GM21717 (cell line): ENCODE measurements around the gene USP10.
A peak's percentile ranks its signal among the peaks of the same experiment; 100 is the strongest.

Experiments
- ATAC-seq: cut with Tn5 transposase; IDR thresholded peaks from one replicate; pipeline ENCODE4 v1.9.1; 2021; ENCODE audit warnings: mild to moderate bottlenecking, moderate library complexity; ENCODE audit not compliant: unreplicated experiment

Gene USP10

GRCh38 chr16:84699147-84699711 lies 571 bp upstream of the USP10 start:
- ATAC-seq: peak; percentile 1

- ATAC-seq: peak; percentile 28
These were observed 873 bp downstream of the USP10 start for GRCh38 chr16:84700446-84701300.

- no peak for ATAC-seq
These were observed 3.9 kb downstream of the USP10 start for GRCh38 chr16:84703681-84704080.

- no peak for ATAC-seq
These were observed 4.5 kb downstream of the USP10 start for GRCh38 chr16:84704253-84704652.

GRCh38 chr16:84706856-84707255 lies 7.1 kb downstream of the USP10 start:
- no peak for ATAC-seq

GRCh38 chr16:84709609-84710008 lies 9.8 kb downstream of the USP10 start:
- no peak for ATAC-seq

- no peak for ATAC-seq
These were observed 10.9 kb downstream of the USP10 start for GRCh38 chr16:84710686-84711085.

GRCh38 chr16:84712138-84712671 lies 12.4 kb downstream of the USP10 start:
- ATAC-seq: no peak

- ATAC-seq: no peak
These were observed 13.3 kb downstream of the USP10 start for GRCh38 chr16:84712801-84713775.

GRCh38 chr16:84714028-84714427 lies 14.2 kb downstream of the USP10 start:
- no peak for ATAC-seq

GRCh38 chr16:84715424-84715823 lies 15.6 kb downstream of the USP10 start:
- ATAC-seq: no peak

- ATAC-seq: no peak
These were observed 16.1 kb downstream of the USP10 start for GRCh38 chr16:84715854-84716253.

- ATAC-seq: no peak
These were observed 16.9 kb downstream of the USP10 start for GRCh38 chr16:84716740-84717139.

- no peak for ATAC-seq
These were observed 17.7 kb downstream of the USP10 start for GRCh38 chr16:84717484-84717883.

- ATAC-seq: no peak
These were observed 20.4 kb downstream of the USP10 start for GRCh38 chr16:84720177-84720579.

GRCh38 chr16:84722068-84722467 lies 22.3 kb downstream of the USP10 start:
- no peak for ATAC-seq

- ATAC-seq: no peak
These were observed 24.1 kb downstream of the USP10 start for GRCh38 chr16:84723906-84724305.

GRCh38 chr16:84724606-84725309 lies 25.0 kb downstream of the USP10 start:
- ATAC-seq: no peak

- ATAC-seq: no peak
These were observed 25.8 kb downstream of the USP10 start for GRCh38 chr16:84725481-84726078.

GRCh38 chr16:84726079-84726668 lies 26.4 kb downstream of the USP10 start:
- no peak for ATAC-seq
